Lower leg skin (tissue), 4 donors: ENCODE data around the gene UPK3B. TPM values are rescaled to one million over a fixed set of nuclear protein-coding genes. Genes with fewer than 3 reads are reported as not detected.
"Not testable (repeated sequence)": the region's sequence is repeated elsewhere in the genome, so short reads cannot be mapped to it uniquely, and the experiment has no call there.

ENCODE experiments used
- DNase-seq, 2 donors: peaks; one replicate each; pipeline ENCODE4 v3.0.0-alpha.2; 2019; ENCODE audit warnings: low spot score in 2 of 2
- H3K4me3 ChIP-seq: fragments of 200-600 bp; sonication (generic); 2 replicates; pipeline ENCODE4 v1.5.1; 2017; ENCODE audit warnings: mild to moderate bottlenecking, low read depth; ENCODE audit not compliant: poor library complexity, severe bottlenecking
- CTCF ChIP-seq, 3 donors: fragments of 450-650 bp; IDR thresholded peaks; one replicate each; pipeline ENCODE4 v1.5.1; 2016; ENCODE audit warnings: antibody characterized with exemption in 3 of 3, mild to moderate bottlenecking in 3 of 3, moderate library complexity in 2 of 3
- POLR2A ChIP-seq, 2 donors: fragments of 450-650 bp; IDR thresholded peaks; one replicate each; pipeline ENCODE4 v1.6.1; 2016 to 2017; ENCODE audit warnings: antibody characterized with exemption in 2 of 2, mild to moderate bottlenecking in 1 of 2, moderate library complexity in 1 of 2
- WGBS, 2 donors: methylation state at CpG; one replicate each; pipeline ENCODE4 v1.1.5; 2018; 5-methylcytosine and 5-hydroxymethylcytosine counted together
- intact Hi-C: fragments of 100-400 bp; cut with DNase I; formaldehyde crosslinking; loops from one replicate; pipeline ENCODE4 v1.15.0; 2023; ENCODE audit warnings: low total_unique reads
- total RNA-seq, 4 donors: library from RNA; depleted of rRNA; stranded (reverse); fragments of >200 nt; gene quantifications; one replicate each; pipeline ENCODE4 v1.1.0, GENCODE V29; 2016

Gene UPK3B
- total RNA-seq, result 1 to 10 TPM; 1.6 to 2.6 (median 2.0) TPM

- 22 to 30% methylated on average over 8 to 17 of the region's 20 CpGs for WGBS, 2 donors
- TF ChIP-seq POLR2A (IDR thresholded peaks at IDR 0.05), result no peak
- no peak for TF ChIP-seq CTCF (IDR thresholded peaks at IDR 0.05)
- peak in 1 of 2 donors; percentile 86 for DNase-seq
- intact Hi-C loops, result no loop called here
- H3K4me3 ChIP-seq, result no peak within 1 kb of the TSS
Observed at GRCh38 chr7:76509931-76510877, at the start of gene UPK3B. UPK3B (plus strand) TSS chr7:76510552; CDS start chr7:76510653, 101 bp downstream.

- intact Hi-C loops, result not testable (repeated sequence)
Observed at GRCh38 chr7:76460767-76461166, 49.6 kb upstream of the UPK3B start.

GRCh38 chr7:76461464-76462101, 48.8 kb upstream of the UPK3B start, which contains the start of gene DTX2:
DTX2 (plus strand) TSS chr7:76461709; CDS start chr7:76480510, 18,801 bp downstream.
- peak within 1 kb of the TSS; percentile 58 for H3K4me3 ChIP-seq
- no CpG with 5 or more reads among the region's 54 CpGs for WGBS, 2 donors
- peak in 1 of 2 donors; percentile 88 for DNase-seq
- intact Hi-C loops, result not testable (repeated sequence)

More at GRCh38 chr7:76460767-76461166, 49.6 kb upstream of the UPK3B start:
- not testable (repeated sequence) for H3K4me3 ChIP-seq
- 85 to 89% methylated on average over 14 of the region's 20 CpGs for WGBS, 2 donors
- DNase-seq, result peak in 1 of 2 donors; percentile 54

GRCh38 chr7:76462271-76462882, 48.0 kb upstream of the UPK3B start:
- intact Hi-C loops, H3K4me3 ChIP-seq, DNase-seq: not testable (repeated sequence)
- WGBS, 2 donors, result no CpG with 5 or more reads among the region's 17 CpGs

GRCh38 chr7:76464959-76465358, 45.4 kb upstream of the UPK3B start:
- 73 to 79% methylated on average over 3 to 5 of the region's 5 CpGs for WGBS, 2 donors
- DNase-seq, result peak in 1 of 2 donors; percentile 65
- H3K4me3 ChIP-seq, intact Hi-C loops: not testable (repeated sequence)

- DNase-seq, intact Hi-C loops, H3K4me3 ChIP-seq: not testable (repeated sequence)
- no CpG with 5 or more reads among the region's 8 CpGs for WGBS, 2 donors
Observed at GRCh38 chr7:76465950-76466349, 44.4 kb upstream of the UPK3B start.

GRCh38 chr7:76467743-76468404, 42.5 kb upstream of the UPK3B start:
- 45 to 46% methylated on average over 11 of the region's 14 CpGs for WGBS, 2 donors
- H3K4me3 ChIP-seq, intact Hi-C loops: not testable (repeated sequence)
- peak; percentile 72 to 91 for DNase-seq

- 91 to 95% methylated on average over 4 to 9 of the region's 10 CpGs for WGBS, 2 donors
- intact Hi-C loops, DNase-seq, H3K4me3 ChIP-seq: not testable (repeated sequence)
Observed at GRCh38 chr7:76471556-76472221, 38.7 kb upstream of the UPK3B start.

- intact Hi-C loops, DNase-seq: not testable (repeated sequence)
- WGBS, 2 donors, result 92 to 100% methylated on average over 1 to 4 of the region's 6 CpGs
Observed at GRCh38 chr7:76473097-76473496, 37.3 kb upstream of the UPK3B start.

GRCh38 chr7:76476280-76476679, 34.1 kb upstream of the UPK3B start:
- DNase-seq, H3K4me3 ChIP-seq, intact Hi-C loops: not testable (repeated sequence)
- WGBS, 2 donors, result 80% methylated on average over 1 of the region's 11 CpGs; no CpG with 5 or more reads in 1 of the 2 donors

More at GRCh38 chr7:76473097-76473496, 37.3 kb upstream of the UPK3B start:
- H3K4me3 ChIP-seq, result not testable (repeated sequence)

GRCh38 chr7:76476742-76477474, 33.4 kb upstream of the UPK3B start:
- intact Hi-C loops, result not testable (repeated sequence)

GRCh38 chr7:76479628-76480027, 30.7 kb upstream of the UPK3B start:
- H3K4me3 ChIP-seq, DNase-seq, intact Hi-C loops: not testable (repeated sequence)
- WGBS, 2 donors, result 72 to 83% methylated on average over 7 to 10 of the region's 11 CpGs

More at GRCh38 chr7:76476742-76477474, 33.4 kb upstream of the UPK3B start:
- DNase-seq, H3K4me3 ChIP-seq: not testable (repeated sequence)
- 50 to 52% methylated on average over 6 to 12 of the region's 24 CpGs for WGBS, 2 donors
